Mucosa of descending colon (tissue), 3 donors: ENCODE measurements around the gene DCTN3. TPM values are rescaled to one million over a fixed set of nuclear protein-coding genes. Genes with fewer than 3 reads are reported as not detected.

ENCODE experiments used
- ATAC-seq: fragments of 200-7000 bp; cut with Tn5 transposase; one replicate; pipeline ENCODE4 v1.9.1; 2020; ENCODE audit warnings: mild to moderate bottlenecking, moderate library complexity
- DNase-seq, 3 donors: peaks; one replicate each; pipeline ENCODE4 v3.0.0-alpha.2; 2020
- H3K36me3 ChIP-seq: fragments of 200-600 bp; one replicate; pipeline ENCODE4 v1.8.0; 2021; ENCODE audit warnings: low read depth, mild to moderate bottlenecking
- H3K4me1 ChIP-seq: fragments of 200-600 bp; one replicate; pipeline ENCODE4 v1.8.0; 2021; ENCODE audit warnings: low read depth, mild to moderate bottlenecking
- H3K4me3 ChIP-seq: fragments of 200-600 bp; one replicate; pipeline ENCODE4 v1.8.0; 2021; ENCODE audit warnings: mild to moderate bottlenecking
- H3K9me3 ChIP-seq: fragments of 200-600 bp; one replicate; pipeline ENCODE4 v1.8.0; 2021; ENCODE audit warnings: mild to moderate bottlenecking
- intact Hi-C, 2 donors: fragments of 100-400 bp; cut with DNase I in 1 of 2; cut with micrococcal nuclease in 1 of 2; formaldehyde crosslinking; loops; one replicate each; pipeline versions ENCODE4 v1.11.0 to v1.11.1; 2022; cut with DNase I, micrococcal nuclease
- total RNA-seq, 3 donors: library from RNA; stranded (reverse); fragmentation: NEBNext Ultra II Directional in 2 of 3; extraction: Animal tissue kit (Norgen Biotek cat#: 25700) in 2 of 3; gene quantifications; one replicate each; pipeline versions ENCODE4 v1.2.1 to v1.2.4, GENCODE V29; 2021 to 2023
- TF ChIP-seq, protein P1 (sequence below): fragments of 200-600 bp; IDR thresholded peaks from one replicate; pipeline ENCODE4 v1.8.0; 2022; ENCODE audit warnings: antibody characterized with exemption, mild to moderate bottlenecking
- donor health status: DM: no; HTN: no; CAD: no; lungs with moderate emphysema.
- donor health status: DM: no; HTN: no; CAD: no.
- donor health status: DM: no; HTN: yes; CAD: no.

Gene DCTN3
- total RNA-seq, 3 donors from 2014 or later: 64.4 to 67.1 (median 64.7) TPM

DNA sequence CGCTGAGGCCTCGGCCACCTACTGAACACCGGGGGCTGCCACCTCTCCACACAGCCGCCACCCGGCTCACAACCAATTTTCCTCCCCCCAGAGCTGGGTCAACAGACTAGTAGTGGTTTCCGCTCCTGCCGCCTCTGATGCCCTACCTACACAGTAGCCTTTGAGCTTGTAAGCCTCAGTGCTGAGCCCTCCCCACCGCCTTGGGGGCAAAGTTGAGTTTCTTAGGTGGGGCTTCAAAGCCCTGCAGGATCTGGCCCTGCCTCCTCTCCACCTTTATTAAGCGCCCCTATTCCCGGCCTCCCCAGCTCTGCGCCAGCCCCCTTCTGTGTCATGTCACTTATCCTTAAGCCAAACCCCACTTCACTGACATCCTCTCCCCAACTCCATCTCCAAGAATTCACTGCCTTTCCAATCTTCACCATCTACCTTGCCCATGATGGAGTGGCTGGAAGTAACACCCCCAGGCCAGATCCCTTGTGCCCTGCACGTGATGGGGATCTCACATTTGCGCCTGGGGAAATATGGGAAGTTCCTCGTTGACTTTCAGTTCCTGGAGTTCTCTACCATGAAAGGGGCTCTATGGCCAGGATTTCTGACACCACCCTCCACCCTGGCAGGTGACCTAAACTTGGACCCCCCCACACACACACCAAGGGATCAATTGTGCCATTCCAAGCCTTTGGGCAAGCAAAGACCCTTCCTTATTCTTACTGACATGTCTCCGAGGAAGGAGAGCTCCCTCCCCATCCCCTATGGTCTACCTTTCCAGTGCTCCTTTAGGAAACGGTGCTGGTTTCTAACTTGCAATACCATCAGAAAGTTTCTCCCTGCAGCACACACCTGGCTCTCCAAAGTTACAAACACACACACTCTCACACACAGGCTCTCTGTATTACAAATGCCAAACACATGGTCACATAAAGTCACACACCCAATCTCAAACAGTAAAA is 28.1 kb downstream of the DCTN3 start:
- Histone ChIP-seq H3K9me3 (no peaks in the 10 kb centered on the region), H3K36me3 (no peaks in the 10 kb centered on the region), H3K4me3 (no peak overlapping the region), H3K4me1 (peaks cover 29% of the 10 kb centered on the region)
- DNase-seq (no peak), ATAC-seq (no peak)
- intact Hi-C loops: loop anchor here (5.0 to 10.0 kb wide), 3 partner anchors 45 to 187 kb away; no protein-coding TSS in a partner anchor
- TF ChIP-seq, protein P1, sequence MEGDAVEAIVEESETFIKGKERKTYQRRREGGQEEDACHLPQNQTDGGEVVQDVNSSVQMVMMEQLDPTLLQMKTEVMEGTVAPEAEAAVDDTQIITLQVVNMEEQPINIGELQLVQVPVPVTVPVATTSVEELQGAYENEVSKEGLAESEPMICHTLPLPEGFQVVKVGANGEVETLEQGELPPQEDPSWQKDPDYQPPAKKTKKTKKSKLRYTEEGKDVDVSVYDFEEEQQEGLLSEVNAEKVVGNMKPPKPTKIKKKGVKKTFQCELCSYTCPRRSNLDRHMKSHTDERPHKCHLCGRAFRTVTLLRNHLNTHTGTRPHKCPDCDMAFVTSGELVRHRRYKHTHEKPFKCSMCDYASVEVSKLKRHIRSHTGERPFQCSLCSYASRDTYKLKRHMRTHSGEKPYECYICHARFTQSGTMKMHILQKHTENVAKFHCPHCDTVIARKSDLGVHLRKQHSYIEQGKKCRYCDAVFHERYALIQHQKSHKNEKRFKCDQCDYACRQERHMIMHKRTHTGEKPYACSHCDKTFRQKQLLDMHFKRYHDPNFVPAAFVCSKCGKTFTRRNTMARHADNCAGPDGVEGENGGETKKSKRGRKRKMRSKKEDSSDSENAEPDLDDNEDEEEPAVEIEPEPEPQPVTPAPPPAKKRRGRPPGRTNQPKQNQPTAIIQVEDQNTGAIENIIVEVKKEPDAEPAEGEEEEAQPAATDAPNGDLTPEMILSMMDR: no peak

DNA sequence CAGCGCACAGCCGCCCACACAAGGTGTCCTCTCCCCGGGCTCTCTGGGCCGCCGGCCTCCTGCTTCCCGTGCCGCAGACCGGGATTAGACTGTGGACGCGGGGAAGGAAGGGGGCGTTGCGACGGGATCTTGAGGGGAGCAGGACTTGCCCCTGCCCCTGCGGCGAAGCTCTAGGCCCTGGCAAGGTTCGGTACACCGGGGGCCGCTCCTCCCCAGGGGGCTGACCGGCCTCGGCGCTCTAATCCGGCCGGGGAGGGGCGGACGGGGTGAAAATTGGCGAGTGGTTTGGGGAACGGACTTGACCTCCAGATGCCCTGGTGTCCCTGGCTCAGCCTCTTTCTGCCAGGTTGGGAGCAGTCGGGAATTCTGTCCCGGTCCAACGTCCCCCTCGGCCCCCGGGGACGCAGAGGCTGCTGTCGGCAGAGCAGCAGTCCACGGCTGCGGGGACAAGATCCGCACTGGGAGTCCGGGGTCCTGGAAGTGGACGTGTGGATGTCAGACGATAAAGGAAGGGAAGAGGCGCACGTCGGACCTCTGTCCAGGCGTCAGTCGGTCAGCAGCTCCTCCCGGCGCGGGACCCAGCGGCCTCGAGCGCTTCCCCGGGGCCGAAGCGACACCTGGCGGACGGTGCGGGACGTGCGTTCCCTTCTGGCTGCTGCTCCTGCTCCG is 28.9 kb downstream of the DCTN3 start:
- peaks cover 29% of the 10 kb centered on the region for H3K4me1 ChIP-seq
- intact Hi-C loops: loop anchor here (5.0 to 10.0 kb wide), 3 partner anchors 44 to 187 kb away; no protein-coding TSS in a partner anchor
- H3K4me3 ChIP-seq: no peak overlapping the region
- DNase-seq (peak; percentile 81 to 92 (median 91)), ATAC-seq (peak; percentile 91)
- TF ChIP-seq, protein P1: peak; percentile 79
- no peaks in the 10 kb centered on the region for H3K9me3 ChIP-seq
- H3K36me3 ChIP-seq: no peaks in the 10 kb centered on the region

DNA sequence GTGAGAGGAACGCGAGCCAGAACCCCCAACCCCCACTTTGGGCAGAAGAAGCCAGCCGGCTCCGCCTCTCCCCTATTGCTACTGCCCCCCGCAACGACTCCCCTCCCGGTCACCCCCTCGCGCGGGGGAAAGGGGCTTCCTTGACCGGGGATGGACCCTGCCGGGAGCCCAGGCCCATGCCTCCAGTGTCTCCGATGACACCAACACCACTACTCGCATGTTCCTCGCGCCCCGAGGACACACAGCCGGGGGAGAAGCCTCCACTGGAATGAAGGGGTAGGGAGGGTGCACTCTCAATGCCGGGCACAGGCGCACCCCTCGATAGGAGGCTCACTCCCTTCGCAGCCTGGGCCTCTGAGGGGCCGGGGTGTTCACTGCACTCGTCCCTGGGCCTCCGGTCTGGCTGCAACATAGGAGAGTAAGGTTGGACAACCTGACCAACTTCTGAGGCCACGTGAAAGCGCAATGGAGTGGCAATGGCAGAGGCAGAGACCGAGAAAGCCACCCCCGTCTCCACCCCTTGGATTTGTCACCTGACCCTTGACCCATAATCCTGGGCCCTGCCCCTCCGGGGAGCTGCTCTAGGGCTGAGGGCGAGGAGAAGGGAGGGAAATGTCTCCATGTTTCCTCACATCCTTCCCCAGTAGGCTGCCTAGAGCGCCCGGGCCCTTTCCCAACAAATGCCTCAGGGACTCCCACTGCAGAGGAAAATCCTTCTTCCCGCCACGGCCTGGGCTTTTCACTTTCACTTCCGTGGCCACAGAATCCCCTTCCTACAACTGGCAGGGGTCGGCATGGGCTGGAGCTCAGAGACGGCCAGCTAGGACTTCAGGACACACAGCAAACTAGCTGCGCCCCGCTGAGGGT is 29.7 kb downstream of the DCTN3 start:
- H3K4me1 ChIP-seq: peaks cover 29% of the 10 kb centered on the region
- intact Hi-C loops: loop anchor here (5.0 to 10.0 kb wide), 3 partner anchors 43 to 186 kb away; no protein-coding TSS in a partner anchor
- ATAC-seq: peak; percentile 70

DNA sequence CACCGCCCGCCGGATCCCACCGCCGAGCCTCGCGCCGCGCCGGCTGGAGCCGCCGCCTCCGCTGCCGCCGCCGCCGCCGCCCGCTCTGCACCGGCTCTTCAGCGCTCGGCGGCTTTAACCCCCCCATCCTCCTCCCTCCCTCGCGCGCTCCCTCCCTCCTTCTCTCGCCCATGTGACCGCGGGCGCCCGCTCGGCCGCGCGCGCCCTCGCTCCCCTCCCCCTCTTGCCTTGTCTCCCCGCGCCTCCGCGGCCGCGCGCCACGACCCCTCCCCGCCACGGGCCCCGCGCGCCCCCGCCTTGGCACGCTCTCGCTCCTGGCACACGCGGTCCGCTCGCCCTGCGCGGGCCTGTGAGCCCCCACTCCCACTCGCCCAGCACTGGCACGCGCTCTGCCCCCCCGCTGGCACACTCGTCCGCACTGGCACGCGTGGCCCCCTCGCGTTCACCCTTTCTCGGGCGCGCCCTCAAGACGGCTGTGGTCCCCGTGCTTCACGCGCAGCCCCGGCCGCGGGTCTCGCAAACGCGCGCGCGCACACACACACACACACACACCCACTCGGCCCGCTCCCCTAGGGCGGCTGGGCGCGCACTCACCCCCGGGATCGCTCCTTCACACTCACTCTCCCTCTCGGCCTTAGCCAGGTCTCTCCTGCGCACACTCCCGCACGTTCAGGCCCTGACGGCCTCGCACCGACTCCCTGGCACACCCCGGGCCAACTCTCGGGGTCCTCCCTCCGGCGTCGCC is 30.5 kb downstream of the DCTN3 start, which contains the start of gene CNTFR:
TSS of gene CNTFR (minus strand) at position 89 of the 745 bp plus-strand sequence. CDS start 20,743 bp downstream, outside the sequence.
- Histone ChIP-seq H3K4me3 (no peak within 1 kb of the TSS), H3K9me3 (no peaks in the 10 kb centered on the region), H3K4me1 (peaks cover 29% of the 10 kb centered on the region), H3K36me3 (no peaks in the 10 kb centered on the region)
- DNase-seq (peak in 2 of 3 donors; percentile 43 to 59), ATAC-seq (peak; percentile 16)
- TF ChIP-seq, protein P1: no peak
- intact Hi-C loops: loop anchor here (5.0 to 10.0 kb wide), 3 partner anchors 43 to 185 kb away; no protein-coding TSS in a partner anchor

More for the DNA sequence above, 29.7 kb downstream of the DCTN3 start:
- Histone ChIP-seq H3K36me3 (no peaks in the 10 kb centered on the region), H3K9me3 (no peaks in the 10 kb centered on the region), H3K4me3 (no peak overlapping the region)
- TF ChIP-seq, protein P1: no peak
- DNase-seq: peak in 2 of 3 donors; percentile 54 to 67
